ENCODE measurements around the gene EXD3. TPM values are rescaled to one million over a fixed set of nuclear protein-coding genes. Genes with fewer than 3 reads are reported as not detected.
"Not testable (repeated sequence)": the region's sequence is repeated elsewhere in the genome, so short reads cannot be mapped to it uniquely, and the experiment has no call there.

Gene EXD3
- total RNA-seq, 4 donors from 2014 or later = 13.8 to 25.7 (median 17.7) TPM

GRCh38 chr9:137452761-137453642 lies 30.0 kb upstream of the EXD3 start:
- peak in 1 of 2 donors; percentile 89 for DNase-seq (ENCODE audit: low spot score in 2 of 2)
- H3K4me3 ChIP-seq (ENCODE audit: low read depth, poor library complexity, severe bottlenecking) = no peak overlapping the region
- 76 to 95% methylated on average over 22 to 30 of the region's 43 CpGs for WGBS, 2 donors
- TF ChIP-seq CTCF (IDR thresholded peaks at IDR 0.05) (no peak), POLR2A (IDR thresholded peaks at IDR 0.05) (no peak)
- intact Hi-C loops (cut with DNase I; ENCODE audit: low total_unique reads) = no loop called here

- no peak overlapping the region for H3K4me3 ChIP-seq (ENCODE audit: low read depth, poor library complexity, severe bottlenecking)
- intact Hi-C loops (cut with DNase I; ENCODE audit: low total_unique reads) = no loop called here
- TF ChIP-seq CTCF (IDR thresholded peaks at IDR 0.05) (no peak), POLR2A (IDR thresholded peaks at IDR 0.05) (no peak)
- peak in 1 of 2 donors; percentile 86 for DNase-seq (ENCODE audit: low spot score in 2 of 2)
- 88 to 91% methylated on average over 16 to 17 of the region's 17 CpGs for WGBS, 2 donors
Observed at GRCh38 chr9:137452006-137452760, 29.2 kb upstream of the EXD3 start.

- DNase-seq (ENCODE audit: low spot score in 2 of 2) = peak in 1 of 2 donors; percentile 20
- WGBS, 2 donors = 87 to 90% methylated on average over 6 to 7 of the region's 31 CpGs
- H3K4me3 ChIP-seq (ENCODE audit: low read depth, poor library complexity, severe bottlenecking); intact Hi-C loops (cut with DNase I; ENCODE audit: low total_unique reads): not testable (repeated sequence)
Observed at GRCh38 chr9:137451264-137452005, 28.5 kb upstream of the EXD3 start.

GRCh38 chr9:137450539-137451222 lies 27.7 kb upstream of the EXD3 start:
- 88 to 97% methylated on average over 6 to 17 of the region's 24 CpGs for WGBS, 2 donors
- intact Hi-C loops (cut with DNase I; ENCODE audit: low total_unique reads); DNase-seq (ENCODE audit: low spot score in 2 of 2); H3K4me3 ChIP-seq (ENCODE audit: low read depth, poor library complexity, severe bottlenecking): not testable (repeated sequence)

GRCh38 chr9:137449931-137450538 lies 27.1 kb upstream of the EXD3 start:
- TF ChIP-seq CTCF (IDR thresholded peaks at IDR 0.05) = no peak
- no peak for TF ChIP-seq POLR2A (IDR thresholded peaks at IDR 0.05)
- intact Hi-C loops (cut with DNase I; ENCODE audit: low total_unique reads) = no loop called here
- H3K4me3 ChIP-seq (ENCODE audit: low read depth, poor library complexity, severe bottlenecking) = no peak overlapping the region
- WGBS, 2 donors = 82 to 84% methylated on average over 16 to 18 of the region's 18 CpGs
- DNase-seq (ENCODE audit: low spot score in 2 of 2) = no peak
